ENCODE measurements around the gene RHOT2.

Gene RHOT2

GRCh38 chr16:702341-702740 lies 34.4 kb downstream of the RHOT2 start:
- Mint-ChIP-seq H3K9me3 (no peaks in the 10 kb centered on the region), H3K4me3 (no peak overlapping the region), H3K36me3 (ENCODE audit: low read depth) (no peaks in the 10 kb centered on the region), H3K27me3 (peaks cover 35% of the 10 kb centered on the region), H3K4me1 (ENCODE audit: low read depth) (peaks cover 3% of the 10 kb centered on the region), H3K27ac (no peak overlapping the region)

- H3K27me3 Mint-ChIP-seq = peaks cover 42% of the 10 kb centered on the region
- no peak overlapping the region for H3K27ac Mint-ChIP-seq
- peaks cover 3% of the 10 kb centered on the region for H3K4me1 Mint-ChIP-seq (ENCODE audit: low read depth)
- H3K9me3 Mint-ChIP-seq = no peaks in the 10 kb centered on the region
- no peaks in the 10 kb centered on the region for H3K36me3 Mint-ChIP-seq (ENCODE audit: low read depth)
- H3K4me3 Mint-ChIP-seq = no peak overlapping the region
These were observed 35.5 kb downstream of the RHOT2 start for GRCh38 chr16:703406-703805.

GRCh38 chr16:704047-704446 lies 36.1 kb downstream of the RHOT2 start:
- peaks cover 44% of the 10 kb centered on the region for H3K27me3 Mint-ChIP-seq
- H3K4me3 Mint-ChIP-seq = no peak overlapping the region
- peaks cover 3% of the 10 kb centered on the region for H3K4me1 Mint-ChIP-seq (ENCODE audit: low read depth)
- no peaks in the 10 kb centered on the region for H3K9me3 Mint-ChIP-seq
- H3K27ac Mint-ChIP-seq = no peak overlapping the region
- no peaks in the 10 kb centered on the region for H3K36me3 Mint-ChIP-seq (ENCODE audit: low read depth)

GRCh38 chr16:704552-705380 lies 36.8 kb downstream of the RHOT2 start:
- Mint-ChIP-seq H3K4me3 (no peak overlapping the region), H3K27ac (no peak overlapping the region), H3K27me3 (peaks cover 50% of the 10 kb centered on the region), H3K4me1 (ENCODE audit: low read depth) (no peaks in the 10 kb centered on the region), H3K9me3 (no peaks in the 10 kb centered on the region), H3K36me3 (ENCODE audit: low read depth) (no peaks in the 10 kb centered on the region)

GRCh38 chr16:705431-706188 lies 37.7 kb downstream of the RHOT2 start, which contains the start of gene FBXL16:
Gene FBXL16, minus strand, starts transcription at chr16:705801. Its CDS starts 8,396 bp downstream, at chr16:697405.
- Mint-ChIP-seq H3K36me3 (ENCODE audit: low read depth) (no peaks in the 10 kb centered on the region), H3K27me3 (peaks cover 57% of the 10 kb centered on the region), H3K4me3 (no peak within 1 kb of the TSS), H3K27ac (no peak within 1 kb of the TSS), H3K9me3 (no peaks in the 10 kb centered on the region), H3K4me1 (ENCODE audit: low read depth) (no peaks in the 10 kb centered on the region)

- no peak overlapping the region for H3K4me3 Mint-ChIP-seq
These were observed 38.5 kb downstream of the RHOT2 start for GRCh38 chr16:706189-707061.

GRCh38 chr16:707062-707538 lies 39.2 kb downstream of the RHOT2 start:
- no peak overlapping the region for H3K4me3 Mint-ChIP-seq
- peaks cover 48% of the 10 kb centered on the region for H3K27me3 Mint-ChIP-seq
- H3K27ac Mint-ChIP-seq = no peak overlapping the region
- no peaks in the 10 kb centered on the region for H3K36me3 Mint-ChIP-seq (ENCODE audit: low read depth)
- H3K4me1 Mint-ChIP-seq (ENCODE audit: low read depth) = no peaks in the 10 kb centered on the region
- no peaks in the 10 kb centered on the region for H3K9me3 Mint-ChIP-seq

More at GRCh38 chr16:706189-707061, 38.5 kb downstream of the RHOT2 start:
- Mint-ChIP-seq H3K4me1 (ENCODE audit: low read depth) (no peaks in the 10 kb centered on the region), H3K9me3 (no peaks in the 10 kb centered on the region), H3K27me3 (peaks cover 54% of the 10 kb centered on the region), H3K36me3 (ENCODE audit: low read depth) (no peaks in the 10 kb centered on the region), H3K27ac (no peak overlapping the region)

- Mint-ChIP-seq H3K36me3 (ENCODE audit: low read depth) (no peaks in the 10 kb centered on the region), H3K27ac (no peak overlapping the region), H3K4me1 (ENCODE audit: low read depth) (no peaks in the 10 kb centered on the region), H3K9me3 (no peaks in the 10 kb centered on the region), H3K27me3 (peaks cover 43% of the 10 kb centered on the region), H3K4me3 (no peak overlapping the region)
These were observed 40.1 kb downstream of the RHOT2 start for GRCh38 chr16:708019-708418.

GRCh38 chr16:708959-709358 lies 41.0 kb downstream of the RHOT2 start:
- Mint-ChIP-seq H3K4me1 (ENCODE audit: low read depth) (no peaks in the 10 kb centered on the region), H3K4me3 (no peak overlapping the region), H3K27ac (no peak overlapping the region), H3K36me3 (ENCODE audit: low read depth) (no peaks in the 10 kb centered on the region), H3K27me3 (peaks cover 42% of the 10 kb centered on the region), H3K9me3 (no peaks in the 10 kb centered on the region)

GRCh38 chr16:709566-710499 lies 41.9 kb downstream of the RHOT2 start:
- Mint-ChIP-seq H3K9me3 (no peaks in the 10 kb centered on the region), H3K27ac (no peak overlapping the region), H3K27me3 (peaks cover 45% of the 10 kb centered on the region), H3K4me1 (ENCODE audit: low read depth) (no peaks in the 10 kb centered on the region), H3K4me3 (no peak overlapping the region), H3K36me3 (ENCODE audit: low read depth) (no peaks in the 10 kb centered on the region)

- Mint-ChIP-seq H3K27me3 (peaks cover 45% of the 10 kb centered on the region), H3K4me3 (no peak overlapping the region)
These were observed 42.7 kb downstream of the RHOT2 start for GRCh38 chr16:710500-711075.

GRCh38 chr16:711084-711483 lies 43.2 kb downstream of the RHOT2 start:
- Mint-ChIP-seq H3K4me3 (no peak overlapping the region), H3K27ac (no peak overlapping the region), H3K4me1 (ENCODE audit: low read depth) (peaks cover 3% of the 10 kb centered on the region), H3K36me3 (ENCODE audit: low read depth) (no peaks in the 10 kb centered on the region), H3K27me3 (peaks cover 45% of the 10 kb centered on the region), H3K9me3 (no peaks in the 10 kb centered on the region)

More at GRCh38 chr16:710500-711075, 42.7 kb downstream of the RHOT2 start:
- H3K9me3 Mint-ChIP-seq = no peaks in the 10 kb centered on the region
- no peaks in the 10 kb centered on the region for H3K36me3 Mint-ChIP-seq (ENCODE audit: low read depth)
- no peaks in the 10 kb centered on the region for H3K4me1 Mint-ChIP-seq (ENCODE audit: low read depth)
- H3K27ac Mint-ChIP-seq = no peak overlapping the region

GRCh38 chr16:711548-712320 lies 43.8 kb downstream of the RHOT2 start:
- Mint-ChIP-seq H3K36me3 (ENCODE audit: low read depth) (no peaks in the 10 kb centered on the region), H3K4me3 (no peak overlapping the region), H3K4me1 (ENCODE audit: low read depth) (peaks cover 7% of the 10 kb centered on the region), H3K27me3 (peaks cover 39% of the 10 kb centered on the region), H3K9me3 (no peaks in the 10 kb centered on the region), H3K27ac (no peak overlapping the region)

Measured in stimulated activated naive CD8-positive, alpha-beta T cell treated with anti-CD3 and anti-CD28 coated beads, Interleukin-15, Interleukin-2, amounts not matched to agents 100 ng/mL and 50 ng/mL, for 24 hours (primary cell).